Measurements from ENCODE around the gene PADI6. TPM values are rescaled to one million over a fixed set of nuclear protein-coding genes. Genes with fewer than 3 reads are reported as not detected.
A peak's percentile ranks its signal among the peaks of the same experiment; 100 is the strongest.

Gene PADI6
- total RNA-seq, 1 experiment from 2014 or later = not detected

DNA sequence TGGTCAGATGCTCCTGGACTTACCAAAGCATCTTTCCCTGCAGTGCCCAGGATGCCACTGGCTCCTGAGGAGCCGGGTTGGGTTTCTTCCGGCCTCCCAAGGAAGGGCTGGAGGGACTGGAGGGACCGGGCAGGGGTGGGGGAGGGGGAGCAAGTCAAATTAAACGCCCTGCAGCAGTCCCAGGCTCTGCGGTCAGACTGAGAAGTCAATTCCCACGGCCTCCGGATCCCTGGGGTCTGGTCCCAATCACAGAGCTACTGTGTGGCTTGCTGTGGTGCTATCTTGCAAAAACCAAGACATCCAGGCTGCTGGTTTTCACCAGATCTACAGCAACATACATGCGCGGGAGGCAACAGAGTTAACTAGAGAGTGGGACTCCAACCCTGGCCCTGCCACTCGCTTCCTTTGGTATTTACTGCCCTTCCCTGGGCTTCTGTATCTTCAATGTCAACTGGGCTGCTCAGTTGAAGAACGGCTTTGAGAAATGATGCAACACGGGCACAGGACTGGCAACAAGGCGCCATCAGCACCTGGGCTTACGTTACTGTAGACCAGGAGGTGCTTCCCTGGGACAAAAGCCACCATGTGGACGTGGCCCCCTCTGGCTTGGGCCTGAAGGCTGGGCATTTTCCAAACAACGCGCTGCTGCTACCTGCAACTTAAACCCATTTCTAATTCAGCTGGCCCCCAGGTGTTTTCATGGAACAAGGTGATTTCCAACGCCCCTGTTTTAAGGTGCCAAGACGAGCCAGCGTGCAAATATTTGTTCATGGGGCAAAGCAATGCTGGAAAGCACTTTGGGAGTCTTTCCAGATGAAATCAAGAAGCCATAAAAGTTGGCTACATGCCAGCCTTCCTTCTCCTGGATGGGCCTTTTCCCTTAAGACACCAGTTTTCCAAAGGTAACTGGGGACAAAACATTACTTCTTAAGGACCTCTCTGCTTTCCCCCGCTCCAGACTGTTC is 56.0 kb downstream of the PADI6 start:
- Histone ChIP-seq H3K9me2 (ENCODE audit: insufficient read depth) (no peaks in the 10 kb centered on the region), H2AFZ (ENCODE audit: low read depth, low read length, poor library complexity, severe bottlenecking) (no peak overlapping the region), H3K79me2 (ENCODE audit: insufficient read depth, low read length) (peaks cover 98% of the 10 kb centered on the region), H3K36me3 (ENCODE audit: control insufficient read depth in 1 of 2, insufficient read depth in 2 of 2, low read length in 2 of 2) (peaks cover 59 to 62% of the 10 kb centered on the region in 2 experiments; a peak in 3 of 4 replicates), H3K4me2 (ENCODE audit: low read length) (no peak overlapping the region), H3K4me1 (ENCODE audit: control insufficient read depth in 1 of 2, insufficient read depth in 2 of 2, low read length in 2 of 2) (no peaks in the 10 kb centered on the region), H3K9ac (ENCODE audit: low read length) (no peak overlapping the region), H3K4me3 (replicated peaks in 1 of 2; ENCODE audit: low read depth in 1 of 2, low read length in 2 of 2) (no peak overlapping the region), H4K20me1 (ENCODE audit: insufficient read depth) (peaks cover 14% of the 10 kb centered on the region; the same call in 1 of the 2 replicates), H3K27me3 (ENCODE audit: insufficient read depth, low read length) (no peaks in the 10 kb centered on the region), H3K9me3 (ENCODE audit: control insufficient read depth in 1 of 2, insufficient read depth in 1 of 2, low read depth in 1 of 2, low read length in 2 of 2) (no peaks in the 10 kb centered on the region), H3K27ac (ENCODE audit: low read depth, low read length) (no peak overlapping the region)
- POLR2A ChIA-PET = no interaction called here
- RAD21 ChIA-PET (ENCODE audit: low non-redundant PET in 1 of 2, low total read pairs in 2 of 2, uncharacterized antibody in 2 of 2, unreplicated experiment in 2 of 2) = no interaction called here
- intact Hi-C loops (cut with micrococcal nuclease) = no loop called here
- CTCF ChIA-PET = no interaction called here
- TSS peak; percentile 6 for BruUV-seq (replicated peaks)
- TF ChIP-seq EGR1 (IDR thresholded peaks at IDR 0.05; ENCODE audit: low read depth) (no peak), ZNF274 (IDR thresholded peaks at IDR 0.05; ENCODE audit: low read depth, low read length) (no peak), EZH2phosphoT487 (IDR thresholded peaks at IDR 0.05; ENCODE audit: borderline replicate concordance) (no peak), CBX3 (IDR thresholded peaks at IDR 0.05; ENCODE audit: low read depth) (no peak), RAD21 (IDR thresholded peaks at IDR 0.05; ENCODE audit: low read depth) (no peak), TCF7L2 (IDR thresholded peaks at IDR 0.05; ENCODE audit: borderline replicate concordance, extremely low read depth, insufficient read depth, insufficient read length) (no peak), FOSL1 (IDR thresholded peaks at IDR 0.05; ENCODE audit: low read depth) (no peak), POLR2AphosphoS5 (IDR thresholded peaks at IDR 0.05; ENCODE audit: low read depth, low read length) (no peak), ELF1 (IDR thresholded peaks at IDR 0.05; ENCODE audit: borderline replicate concordance, low read depth) (no peak), YY1 (IDR thresholded peaks at IDR 0.05; ENCODE audit: extremely low read depth, insufficient replicate concordance, low read depth, low read length) (no peak), CEBPB (IDR thresholded peaks at IDR 0.05; ENCODE audit: low read depth) (no peak), POLR2A (IDR thresholded peaks at IDR 0.05; ENCODE audit: borderline replicate concordance, extremely low read depth, insufficient read depth, insufficient read length) (no peak)
- TF ChIP-seq, protein P1, sequence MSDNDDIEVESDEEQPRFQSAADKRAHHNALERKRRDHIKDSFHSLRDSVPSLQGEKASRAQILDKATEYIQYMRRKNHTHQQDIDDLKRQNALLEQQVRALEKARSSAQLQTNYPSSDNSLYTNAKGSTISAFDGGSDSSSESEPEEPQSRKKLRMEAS (IDR thresholded peaks at IDR 0.05) = no peak
- TF ChIP-seq, protein P2, sequence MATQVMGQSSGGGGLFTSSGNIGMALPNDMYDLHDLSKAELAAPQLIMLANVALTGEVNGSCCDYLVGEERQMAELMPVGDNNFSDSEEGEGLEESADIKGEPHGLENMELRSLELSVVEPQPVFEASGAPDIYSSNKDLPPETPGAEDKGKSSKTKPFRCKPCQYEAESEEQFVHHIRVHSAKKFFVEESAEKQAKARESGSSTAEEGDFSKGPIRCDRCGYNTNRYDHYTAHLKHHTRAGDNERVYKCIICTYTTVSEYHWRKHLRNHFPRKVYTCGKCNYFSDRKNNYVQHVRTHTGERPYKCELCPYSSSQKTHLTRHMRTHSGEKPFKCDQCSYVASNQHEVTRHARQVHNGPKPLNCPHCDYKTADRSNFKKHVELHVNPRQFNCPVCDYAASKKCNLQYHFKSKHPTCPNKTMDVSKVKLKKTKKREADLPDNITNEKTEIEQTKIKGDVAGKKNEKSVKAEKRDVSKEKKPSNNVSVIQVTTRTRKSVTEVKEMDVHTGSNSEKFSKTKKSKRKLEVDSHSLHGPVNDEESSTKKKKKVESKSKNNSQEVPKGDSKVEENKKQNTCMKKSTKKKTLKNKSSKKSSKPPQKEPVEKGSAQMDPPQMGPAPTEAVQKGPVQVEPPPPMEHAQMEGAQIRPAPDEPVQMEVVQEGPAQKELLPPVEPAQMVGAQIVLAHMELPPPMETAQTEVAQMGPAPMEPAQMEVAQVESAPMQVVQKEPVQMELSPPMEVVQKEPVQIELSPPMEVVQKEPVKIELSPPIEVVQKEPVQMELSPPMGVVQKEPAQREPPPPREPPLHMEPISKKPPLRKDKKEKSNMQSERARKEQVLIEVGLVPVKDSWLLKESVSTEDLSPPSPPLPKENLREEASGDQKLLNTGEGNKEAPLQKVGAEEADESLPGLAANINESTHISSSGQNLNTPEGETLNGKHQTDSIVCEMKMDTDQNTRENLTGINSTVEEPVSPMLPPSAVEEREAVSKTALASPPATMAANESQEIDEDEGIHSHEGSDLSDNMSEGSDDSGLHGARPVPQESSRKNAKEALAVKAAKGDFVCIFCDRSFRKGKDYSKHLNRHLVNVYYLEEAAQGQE (IDR thresholded peaks at IDR 0.05; ENCODE audit: low read depth) = no peak
- DNase-seq (ENCODE audit: low read depth, low spot score) (no peak), ATAC-seq (no peak)

Measured in HCT116 (cell line).